ENCODE data around the gene IZUMO1R. TPM values are rescaled to one million over a fixed set of nuclear protein-coding genes. Genes with fewer than 3 reads are reported as not detected.

IZUMO1R gene
- polyA plus RNA-seq, 4 donors = not detected

DNA sequence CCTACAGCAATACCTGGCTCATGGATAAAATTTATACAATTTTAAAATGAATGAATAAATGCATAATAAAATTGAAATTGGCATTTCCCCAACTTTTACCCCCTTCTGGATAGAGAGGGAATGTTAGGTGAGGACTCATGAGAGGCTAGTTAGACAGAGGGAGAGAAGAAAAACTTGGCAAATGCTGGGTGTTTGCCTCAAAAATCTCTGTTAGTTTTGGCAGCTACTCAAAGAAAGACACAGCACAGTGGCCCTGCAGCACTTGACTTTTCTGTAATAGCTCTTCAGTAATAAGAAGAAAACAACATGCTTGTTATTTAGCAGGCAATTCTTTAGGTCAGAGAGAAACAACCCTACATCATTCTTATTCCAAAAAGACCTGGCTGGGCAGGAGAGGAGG, 20.7 kb upstream of the IZUMO1R start:
- H3K36me3 ChIP-seq (ENCODE audit: control insufficient read depth in 3 of 3, insufficient read depth in 2 of 3, low read depth in 1 of 3, low read length in 3 of 3) = no peaks in the 10 kb centered on the region
- no peak overlapping the region for H3K27ac ChIP-seq (ENCODE audit: low read depth in 1 of 3, low read length in 2 of 3)
- H3K4me1 ChIP-seq (ENCODE audit: control insufficient read depth in 3 of 3, insufficient read depth in 2 of 3, low read depth in 1 of 3, low read length in 2 of 3) = no peaks in the 10 kb centered on the region
- DNase-seq = no peak
- FAIRE-seq = no peak
- H3K9me3 ChIP-seq (ENCODE audit: control insufficient read depth in 2 of 2, insufficient read depth in 1 of 2, low read depth in 1 of 2, low read length in 1 of 2) = no peaks in the 10 kb centered on the region
- no peak overlapping the region for H3K4me3 ChIP-seq (ENCODE audit: low read depth in 1 of 3, low read length in 3 of 3)
- no peaks in the 10 kb centered on the region for H3K27me3 ChIP-seq (ENCODE audit: control insufficient read depth in 3 of 3, insufficient read depth in 3 of 3, low read length in 3 of 3)

GRCh38 chr11:94295534-94295933, 8.8 kb upstream of the IZUMO1R start:
- WGBS, 3 donors = 48 to 67% (median 61%) methylated on average over 1 of the region's 1 CpG
- no peak overlapping the region for H3K27ac ChIP-seq (ENCODE audit: low read depth in 1 of 3, low read length in 2 of 3)
- no peak for DNase-seq
- no peaks in the 10 kb centered on the region for H3K27me3 ChIP-seq (ENCODE audit: control insufficient read depth in 3 of 3, insufficient read depth in 3 of 3, low read length in 3 of 3)
- FAIRE-seq = no peak
- no peaks in the 10 kb centered on the region for H3K9me3 ChIP-seq (ENCODE audit: control insufficient read depth in 2 of 2, insufficient read depth in 1 of 2, low read depth in 1 of 2, low read length in 1 of 2)
- H3K36me3 ChIP-seq (ENCODE audit: control insufficient read depth in 3 of 3, insufficient read depth in 2 of 3, low read depth in 1 of 3, low read length in 3 of 3) = no peaks in the 10 kb centered on the region
- H3K4me1 ChIP-seq (ENCODE audit: control insufficient read depth in 3 of 3, insufficient read depth in 2 of 3, low read depth in 1 of 3, low read length in 2 of 3) = no peaks in the 10 kb centered on the region
- no peak overlapping the region for H3K4me3 ChIP-seq (ENCODE audit: low read depth in 1 of 3, low read length in 3 of 3)

DNA sequence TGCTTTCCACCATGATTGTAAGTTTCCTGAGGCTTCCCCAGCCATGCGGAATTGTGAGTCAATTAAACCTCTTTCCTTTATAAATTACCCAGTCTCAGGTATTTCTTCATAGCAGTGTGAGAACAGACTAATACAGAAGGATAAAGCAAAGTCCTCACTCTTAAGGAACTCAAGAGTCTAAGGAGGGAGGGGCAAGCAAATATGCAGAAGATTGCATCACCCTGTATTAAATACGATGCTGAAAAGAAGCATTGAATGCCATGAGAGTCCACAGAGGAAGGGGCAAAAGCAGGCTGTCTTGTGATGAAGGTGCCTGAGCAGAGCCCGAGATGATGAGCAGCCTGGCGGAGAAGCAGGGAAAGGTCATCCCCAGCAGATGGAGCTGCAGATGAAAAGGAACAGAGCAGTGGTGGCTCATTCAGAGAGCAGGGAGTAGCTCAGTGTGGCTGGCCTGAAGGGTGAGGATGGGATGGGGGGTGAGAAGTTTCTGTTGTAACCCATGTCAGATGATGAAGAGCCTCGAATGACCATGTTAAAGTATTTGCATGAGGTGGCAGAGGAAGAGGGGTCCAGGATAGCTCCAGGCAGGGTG, 6.3 kb upstream of the IZUMO1R start:
- Histone ChIP-seq H3K4me1 (ENCODE audit: control insufficient read depth in 3 of 3, insufficient read depth in 2 of 3, low read depth in 1 of 3, low read length in 2 of 3) (no peaks in the 10 kb centered on the region), H3K27ac (ENCODE audit: low read depth in 1 of 3, low read length in 2 of 3) (no peak overlapping the region), H3K36me3 (ENCODE audit: control insufficient read depth in 3 of 3, insufficient read depth in 2 of 3, low read depth in 1 of 3, low read length in 3 of 3) (no peaks in the 10 kb centered on the region), H3K27me3 (ENCODE audit: control insufficient read depth in 3 of 3, insufficient read depth in 3 of 3, low read length in 3 of 3) (no peaks in the 10 kb centered on the region), H3K9me3 (ENCODE audit: control insufficient read depth in 2 of 2, insufficient read depth in 1 of 2, low read depth in 1 of 2, low read length in 1 of 2) (no peaks in the 10 kb centered on the region), H3K4me3 (ENCODE audit: low read depth in 1 of 3, low read length in 3 of 3) (no peak overlapping the region)
- no peak for FAIRE-seq
- 71 to 79% (median 73%) methylated on average over 5 of the region's 5 CpGs for WGBS, 3 donors
- DNase-seq = no peak

GRCh38 chr11:94302776-94303175, 1.6 kb upstream of the IZUMO1R start:
- 29 to 33% (median 32%) methylated on average over 5 of the region's 5 CpGs for WGBS, 3 donors
- Histone ChIP-seq H3K27ac (ENCODE audit: low read depth in 1 of 3, low read length in 2 of 3) (no peak overlapping the region), H3K4me3 (ENCODE audit: low read depth in 1 of 3, low read length in 3 of 3) (no peak overlapping the region), H3K36me3 (ENCODE audit: control insufficient read depth in 3 of 3, insufficient read depth in 2 of 3, low read depth in 1 of 3, low read length in 3 of 3) (no peaks in the 10 kb centered on the region), H3K9me3 (ENCODE audit: control insufficient read depth in 2 of 2, insufficient read depth in 1 of 2, low read depth in 1 of 2, low read length in 1 of 2) (no peaks in the 10 kb centered on the region), H3K4me1 (ENCODE audit: control insufficient read depth in 3 of 3, insufficient read depth in 2 of 3, low read depth in 1 of 3, low read length in 2 of 3) (peaks cover 0 to 3% (median 0%) of the 10 kb centered on the region in 3 donors), H3K27me3 (ENCODE audit: control insufficient read depth in 3 of 3, insufficient read depth in 3 of 3, low read length in 3 of 3) (no peaks in the 10 kb centered on the region)
- no peak for DNase-seq
- FAIRE-seq = no peak

- Histone ChIP-seq H3K36me3 (ENCODE audit: control insufficient read depth in 3 of 3, insufficient read depth in 2 of 3, low read depth in 1 of 3, low read length in 3 of 3) (no peaks in the 10 kb centered on the region), H3K27me3 (ENCODE audit: control insufficient read depth in 3 of 3, insufficient read depth in 3 of 3, low read length in 3 of 3) (no peaks in the 10 kb centered on the region), H3K27ac (ENCODE audit: low read depth in 1 of 3, low read length in 2 of 3) (no peak overlapping the region), H3K4me3 (ENCODE audit: low read depth in 1 of 3, low read length in 3 of 3) (no peak overlapping the region), H3K4me1 (ENCODE audit: control insufficient read depth in 3 of 3, insufficient read depth in 2 of 3, low read depth in 1 of 3, low read length in 2 of 3) (peaks cover 0 to 3% (median 0%) of the 10 kb centered on the region in 3 donors), H3K9me3 (ENCODE audit: control insufficient read depth in 2 of 2, insufficient read depth in 1 of 2, low read depth in 1 of 2, low read length in 1 of 2) (no peaks in the 10 kb centered on the region)
- FAIRE-seq = no peak
- DNase-seq = no peak
- 64 to 73% (median 65%) methylated on average over 1 of the region's 1 CpG for WGBS, 3 donors
Observed at GRCh38 chr11:94305146-94305545, 766 bp downstream of the IZUMO1R start.

- no peak for FAIRE-seq
Observed at GRCh38 chr11:94307101-94307791, 2.9 kb downstream of the IZUMO1R start.

DNA sequence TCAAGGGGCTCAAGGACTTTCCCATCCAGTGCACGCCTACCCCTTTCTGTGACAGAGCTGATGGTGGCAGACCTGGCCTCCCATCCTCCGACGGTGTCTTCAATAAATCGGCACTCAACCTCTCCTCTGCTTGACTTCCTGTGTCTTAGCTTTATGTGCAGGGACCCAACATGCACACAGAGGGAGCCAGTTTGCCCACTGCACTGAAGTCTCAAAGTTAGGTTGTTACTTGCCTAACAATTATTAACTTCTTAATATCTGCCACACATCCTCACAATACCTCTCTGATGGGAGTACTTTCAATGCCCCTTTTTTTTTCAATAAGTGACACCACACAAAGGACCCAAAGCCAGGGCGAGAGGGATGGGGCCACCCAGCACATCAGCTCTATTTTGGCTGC, 3.6 kb downstream of the IZUMO1R start:
- Histone ChIP-seq H3K9me3 (ENCODE audit: control insufficient read depth in 2 of 2, insufficient read depth in 1 of 2, low read depth in 1 of 2, low read length in 1 of 2) (no peaks in the 10 kb centered on the region), H3K27me3 (ENCODE audit: control insufficient read depth in 3 of 3, insufficient read depth in 3 of 3, low read length in 3 of 3) (no peaks in the 10 kb centered on the region), H3K4me1 (ENCODE audit: control insufficient read depth in 3 of 3, insufficient read depth in 2 of 3, low read depth in 1 of 3, low read length in 2 of 3) (peaks cover 0 to 3% (median 0%) of the 10 kb centered on the region in 3 donors), H3K4me3 (ENCODE audit: low read depth in 1 of 3, low read length in 3 of 3) (no peak overlapping the region), H3K36me3 (ENCODE audit: control insufficient read depth in 3 of 3, insufficient read depth in 2 of 3, low read depth in 1 of 3, low read length in 3 of 3) (no peaks in the 10 kb centered on the region), H3K27ac (ENCODE audit: low read depth in 1 of 3, low read length in 2 of 3) (no peak overlapping the region)
- no peak for DNase-seq
- 74 to 82% (median 81%) methylated on average over 5 of the region's 5 CpGs for WGBS, 3 donors
- no peak for FAIRE-seq

More at GRCh38 chr11:94307101-94307791, 2.9 kb downstream of the IZUMO1R start:
- Histone ChIP-seq H3K36me3 (ENCODE audit: control insufficient read depth in 3 of 3, insufficient read depth in 2 of 3, low read depth in 1 of 3, low read length in 3 of 3) (no peaks in the 10 kb centered on the region), H3K9me3 (ENCODE audit: control insufficient read depth in 2 of 2, insufficient read depth in 1 of 2, low read depth in 1 of 2, low read length in 1 of 2) (no peaks in the 10 kb centered on the region), H3K4me1 (ENCODE audit: control insufficient read depth in 3 of 3, insufficient read depth in 2 of 3, low read depth in 1 of 3, low read length in 2 of 3) (peaks cover 0 to 3% (median 0%) of the 10 kb centered on the region in 3 donors), H3K27me3 (ENCODE audit: control insufficient read depth in 3 of 3, insufficient read depth in 3 of 3, low read length in 3 of 3) (no peaks in the 10 kb centered on the region), H3K4me3 (ENCODE audit: low read depth in 1 of 3, low read length in 3 of 3) (no peak overlapping the region), H3K27ac (ENCODE audit: low read depth in 1 of 3, low read length in 2 of 3) (no peak overlapping the region)
- DNase-seq = no peak
- 87 to 92% (median 90%) methylated on average over 14 of the region's 14 CpGs for WGBS, 3 donors

DNA sequence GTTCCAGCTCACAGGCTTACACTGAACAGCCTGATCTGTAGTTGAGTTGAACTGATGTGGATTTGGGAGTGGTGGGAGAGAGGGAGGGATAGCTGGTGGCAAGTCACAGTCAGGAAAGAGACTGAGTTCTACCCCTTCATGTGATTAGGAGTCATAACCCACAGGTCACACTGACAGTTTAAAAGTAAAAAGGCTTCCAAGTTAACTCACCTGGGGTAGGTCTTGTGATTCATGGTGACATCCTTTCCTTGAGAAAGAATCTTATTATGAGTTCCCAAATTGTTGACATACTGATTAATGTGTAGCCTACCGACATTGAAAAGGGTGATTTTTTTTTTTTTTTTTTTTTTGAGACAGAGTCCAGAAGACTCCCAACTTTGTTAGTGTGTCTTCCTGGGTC, 5.4 kb downstream of the IZUMO1R start:
- Histone ChIP-seq H3K4me3 (ENCODE audit: low read depth in 1 of 3, low read length in 3 of 3) (no peak overlapping the region), H3K36me3 (ENCODE audit: control insufficient read depth in 3 of 3, insufficient read depth in 2 of 3, low read depth in 1 of 3, low read length in 3 of 3) (no peaks in the 10 kb centered on the region), H3K4me1 (ENCODE audit: control insufficient read depth in 3 of 3, insufficient read depth in 2 of 3, low read depth in 1 of 3, low read length in 2 of 3) (no peaks in the 10 kb centered on the region), H3K9me3 (ENCODE audit: control insufficient read depth in 2 of 2, insufficient read depth in 1 of 2, low read depth in 1 of 2, low read length in 1 of 2) (no peaks in the 10 kb centered on the region), H3K27me3 (ENCODE audit: control insufficient read depth in 3 of 3, insufficient read depth in 3 of 3, low read length in 3 of 3) (peaks cover 0 to 4% (median 2%) of the 10 kb centered on the region in 3 donors), H3K27ac (ENCODE audit: low read depth in 1 of 3, low read length in 2 of 3) (no peak overlapping the region)
- FAIRE-seq = no peak
- WGBS, 3 donors = 6 to 37% (median 30%) methylated on average over 1 of the region's 1 CpG
- DNase-seq = no peak
